ENCODE measurements around the gene ELOVL3.

- no peak for TF ChIP-seq POLR2AphosphoS5 (IDR thresholded peaks at IDR 0.05; ENCODE audit: low read depth, low read length)
- no peak for TF ChIP-seq REST (IDR thresholded peaks at IDR 0.05; ENCODE audit: insufficient read depth in 1 of 2, low read depth in 2 of 2, low read length in 2 of 2)
Observed at GRCh38 chr10:102185811-102186527, 40.1 kb upstream of the ELOVL3 start.
